Body of pancreas (tissue), 4 donors: ENCODE measurements around the gene C2orf42.

ENCODE experiments used
- POLR2A ChIP-seq, 3 donors: fragments of 450-650 bp; IDR thresholded peaks; one replicate each; pipeline ENCODE4 v1.6.1; 2016; ENCODE audit warnings: antibody characterized with exemption in 3 of 3, mild to moderate bottlenecking in 2 of 3
- TF ChIP-seq, protein P1 (sequence below), 7 experiments: fragments of 450-650 bp in 4 of 7; fragments of 200-600 bp in 3 of 7; sonication (generic) in 3 of 7; IDR thresholded peaks; one replicate each; pipeline ENCODE4 v1.5.1; 2016 to 2019; ENCODE audit warnings: antibody characterized with exemption in 7 of 7

DNA sequence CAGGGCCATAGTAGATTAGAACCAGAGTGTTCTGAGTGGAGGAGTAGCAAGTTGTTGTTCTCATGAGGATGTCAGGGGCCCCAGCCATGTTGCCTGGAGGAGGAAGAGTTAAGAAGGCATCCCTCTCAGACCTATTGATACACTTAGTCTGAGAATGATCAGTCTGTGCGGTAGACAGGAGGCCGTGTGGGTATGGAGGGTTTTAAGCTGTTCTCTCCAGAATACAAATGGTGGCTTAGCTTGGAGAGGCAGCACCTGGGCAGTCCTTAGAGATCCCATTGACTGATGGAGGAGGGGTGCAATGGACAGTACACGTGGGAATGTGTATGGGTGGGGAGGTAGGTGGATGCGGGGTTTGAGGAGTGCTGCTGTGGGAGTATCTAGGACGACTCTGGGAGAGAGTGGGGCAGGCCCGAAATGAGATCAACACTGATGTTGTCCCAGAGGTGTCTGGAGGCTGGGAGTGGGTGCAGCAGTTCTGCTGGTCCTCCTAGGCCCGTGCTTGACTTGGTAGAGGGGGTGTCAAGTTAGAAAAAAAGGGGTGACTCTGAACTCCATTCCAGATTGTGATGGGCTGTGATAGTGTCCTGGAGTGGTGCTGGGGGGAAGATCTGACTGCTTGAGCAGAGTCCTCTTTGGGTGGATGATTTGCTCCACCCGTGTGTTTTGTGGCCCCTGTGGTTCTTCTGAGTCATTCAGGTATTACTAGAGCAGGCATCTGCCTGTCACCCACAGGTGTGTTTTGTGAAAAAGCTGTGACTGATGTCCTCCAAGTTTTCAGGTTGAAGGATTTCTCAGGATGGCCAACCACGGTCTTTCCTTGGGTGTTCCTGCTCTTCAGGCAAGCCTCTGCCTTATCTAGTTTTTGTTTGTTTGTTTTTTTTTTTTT, 44.7 kb downstream of the C2orf42 start:
- TF ChIP-seq, protein P1, sequence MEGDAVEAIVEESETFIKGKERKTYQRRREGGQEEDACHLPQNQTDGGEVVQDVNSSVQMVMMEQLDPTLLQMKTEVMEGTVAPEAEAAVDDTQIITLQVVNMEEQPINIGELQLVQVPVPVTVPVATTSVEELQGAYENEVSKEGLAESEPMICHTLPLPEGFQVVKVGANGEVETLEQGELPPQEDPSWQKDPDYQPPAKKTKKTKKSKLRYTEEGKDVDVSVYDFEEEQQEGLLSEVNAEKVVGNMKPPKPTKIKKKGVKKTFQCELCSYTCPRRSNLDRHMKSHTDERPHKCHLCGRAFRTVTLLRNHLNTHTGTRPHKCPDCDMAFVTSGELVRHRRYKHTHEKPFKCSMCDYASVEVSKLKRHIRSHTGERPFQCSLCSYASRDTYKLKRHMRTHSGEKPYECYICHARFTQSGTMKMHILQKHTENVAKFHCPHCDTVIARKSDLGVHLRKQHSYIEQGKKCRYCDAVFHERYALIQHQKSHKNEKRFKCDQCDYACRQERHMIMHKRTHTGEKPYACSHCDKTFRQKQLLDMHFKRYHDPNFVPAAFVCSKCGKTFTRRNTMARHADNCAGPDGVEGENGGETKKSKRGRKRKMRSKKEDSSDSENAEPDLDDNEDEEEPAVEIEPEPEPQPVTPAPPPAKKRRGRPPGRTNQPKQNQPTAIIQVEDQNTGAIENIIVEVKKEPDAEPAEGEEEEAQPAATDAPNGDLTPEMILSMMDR (IDR thresholded peaks at IDR 0.05): no peak
- no peak for TF ChIP-seq POLR2A (IDR thresholded peaks at IDR 0.05)
